K562 (cell line): Measurements from ENCODE around the gene IGF2BP1. TPM values are rescaled to one million over a fixed set of nuclear protein-coding genes. Genes with fewer than 3 reads are reported as not detected.

Source experiments
- ADNP ChIP-seq: fragments of 200-800 bp; sonication (Bioruptor generic); IDR thresholded peaks from 2 replicates; pipeline ENCODE4 v1.6.1; 2016; ENCODE audit warnings: missing genetic modification characterization, missing compliant biosample characterization
- ARNT ChIP-seq, 2 experiments: fragments of 450-650 bp; IDR thresholded peaks; 2 replicates each; pipeline ENCODE4 v1.6.1; 2016; ENCODE audit warnings: mild to moderate bottlenecking in 1 of 2
- CAMTA2 ChIP-seq: fragments of 250-450 bp; sonication (Bioruptor Pico); conservative IDR thresholded peaks from 2 replicates; pipeline ENCODE4 v1.5.1; 2022
- ERF ChIP-seq: fragments of 450-650 bp; formaldehyde crosslinking; IDR thresholded peaks from 2 replicates; pipeline ENCODE4 v1.4.0; 2020; ENCODE audit warnings: mild to moderate bottlenecking, mixed read lengths
- KAT7 ChIP-seq: sonication (generic); formaldehyde crosslinking; IDR thresholded peaks from 2 replicates; pipeline ENCODE4 v1.8.0; 2022; ENCODE audit warnings: missing genetic modification reagents, mild to moderate bottlenecking, borderline replicate concordance
- MAZ ChIP-seq, 2 experiments: fragments of 450-650 bp in 1 of 2; sonication (generic) in 1 of 2; formaldehyde crosslinking; IDR thresholded peaks in 1 of 2; conservative IDR thresholded peaks in 1 of 2; 2 replicates each; pipeline versions ENCODE4 v1.4.0 to v1.5.0; 2020; ENCODE audit warnings: mild to moderate bottlenecking in 1 of 2, missing genetic modification reagents in 1 of 2
- MYBL2 ChIP-seq, 2 experiments: fragments of 450-650 bp in 1 of 2; sonication (generic) in 1 of 2; formaldehyde crosslinking in 1 of 2; IDR thresholded peaks; 2 replicates each; pipeline versions ENCODE4 v1.6.1 to v1.8.1; 2017 to 2022; ENCODE audit warnings: borderline replicate concordance in 1 of 2, inconsistent platforms in 1 of 2, low read depth in 1 of 2, mild to moderate bottlenecking in 1 of 2, missing genetic modification reagents in 1 of 2, moderate library complexity in 1 of 2
- NEUROD1 ChIP-seq: fragments of 150-350 bp; IDR thresholded peaks from 2 replicates; pipeline ENCODE4 v1.6.1; 2014; ENCODE audit warnings: borderline replicate concordance, low read length, low read depth; ENCODE audit not compliant: partially characterized antibody
- NFE2 ChIP-seq: IDR thresholded peaks from 2 replicates; pipeline ENCODE4 v1.6.1; 2014; ENCODE audit warnings: antibody characterized with exemption, low read depth
- NR3C1 ChIP-seq: sonication (generic); formaldehyde crosslinking; IDR thresholded peaks from 2 replicates; pipeline ENCODE4 v1.8.1; 2022; ENCODE audit warnings: missing genetic modification reagents
- PHB2 ChIP-seq: fragments of 450-650 bp; IDR thresholded peaks from 2 replicates; pipeline ENCODE4 v1.6.1; 2017; ENCODE audit warnings: low read depth
- RBFOX2 ChIP-seq: fragments of 200-400 bp; formaldehyde crosslinking; IDR thresholded peaks from 2 replicates; pipeline ENCODE4 v1.6.1; 2017; ENCODE audit warnings: low read depth, mild to moderate bottlenecking, low read length, moderate library complexity
- SMAD3 ChIP-seq: fragments of 450-650 bp; formaldehyde crosslinking; conservative IDR thresholded peaks from 2 replicates; pipeline ENCODE4 v1.4.0; 2020; ENCODE audit warnings: mild to moderate bottlenecking
- SREBF1 ChIP-seq: fragments of 150-350 bp; IDR thresholded peaks from 2 replicates; pipeline ENCODE4 v1.6.1; 2014; ENCODE audit warnings: antibody characterized with exemption, low read depth, low read length, borderline replicate concordance
- TAF15 ChIP-seq: fragments of 200-400 bp; formaldehyde crosslinking; IDR thresholded peaks from 2 replicates; pipeline ENCODE4 v1.6.1; 2017; ENCODE audit warnings: mild to moderate bottlenecking, low read depth, low read length, moderate library complexity
- TEAD1 ChIP-seq, 2 experiments: fragments of 450-650 bp in 1 of 2; sonication (generic) in 1 of 2; formaldehyde crosslinking; IDR thresholded peaks; 2 replicates each; pipeline versions ENCODE4 v1.4.0 to v1.8.0; 2020 to 2022; ENCODE audit warnings: mild to moderate bottlenecking in 2 of 2, missing genetic modification reagents in 1 of 2
- TEAD2 ChIP-seq: fragments of 450-650 bp; IDR thresholded peaks from 2 replicates; pipeline ENCODE4 v1.6.1; 2016; ENCODE audit warnings: missing genetic modification characterization, control low read depth, missing compliant biosample characterization
- ZBTB7A ChIP-seq: IDR thresholded peaks from 2 replicates; pipeline ENCODE4 v1.6.1; 2011; ENCODE audit warnings: low read depth, mild to moderate bottlenecking, low read length, moderate library complexity, borderline replicate concordance; ENCODE audit not compliant: control insufficient read depth
- ZFPM2 ChIP-seq: fragments of 250-450 bp; sonication (Bioruptor Pico); IDR thresholded peaks from 2 replicates; pipeline ENCODE4 v1.5.1; 2022; ENCODE audit warnings: mild to moderate bottlenecking
- ZNF699 ChIP-seq: fragments of 250-450 bp; sonication (Bioruptor Pico); IDR thresholded peaks from 2 replicates; pipeline ENCODE4 v1.8.0; 2021; ENCODE audit warnings: mild to moderate bottlenecking, moderate library complexity; ENCODE audit not compliant: insufficient replicate concordance
- polyA plus RNA-seq, 8 experiments: library from polyadenylated mRNA; depleted of rRNA in 4 of 8; stranded (reverse) in 5 of 8; unstranded in 3 of 8; fragments of >200 nt; fragmentation: Nextera tagmentation in 2 of 8; fragmentation: Illumina TruSeq in 1 of 8; extraction: Ambion mirVana in 2 of 8; extraction: Trizol in 1 of 8; gene quantifications; 2 replicates each; pipeline versions ENCODE4 v1.2.1 to v1.2.3, GENCODE V29; 2011 to 2014; ENCODE audit warnings: inconsistent platforms in 1 of 8, missing spikeins in 1 of 8
- total RNA-seq, 7 experiments: library from RNA; depleted of rRNA in 6 of 7; stranded (reverse); fragments of >200 nt in 6 of 7; fragmentation: Illumina TruSeq in 2 of 7; extraction: Trizol in 2 of 7; gene quantifications; 2 replicates each; pipeline versions ENCODE4 v1.2.1 to v1.2.3, GENCODE V29; 2011 to 2021; ENCODE audit warnings: low replicate concordance in 1 of 7
- TF ChIP-seq, protein P1 (sequence below): fragments of 250-450 bp; sonication (Bioruptor Pico); IDR thresholded peaks from 2 replicates; pipeline ENCODE4 v1.4.0; 2020; ENCODE audit warnings: mild to moderate bottlenecking, moderate library complexity
- TF ChIP-seq, protein P2 (sequence below): sonication (generic); formaldehyde crosslinking; IDR thresholded peaks from 2 replicates; pipeline ENCODE4 v1.9.0; 2022; ENCODE audit warnings: mild to moderate bottlenecking, missing genetic modification reagents
- TF ChIP-seq, protein P3 (sequence below): sonication (generic); formaldehyde crosslinking; IDR thresholded peaks from 2 replicates; pipeline ENCODE4 v1.8.0; 2023; ENCODE audit warnings: mild to moderate bottlenecking, missing genetic modification reagents

The IGF2BP1 gene
- total and polyA plus RNA-seq, 9 of the 15 experiments (the other 6 are each of a cell fraction or from before 2014, with no cell fraction given), result 13.0 to 318 (median 53.6) TPM

DNA sequence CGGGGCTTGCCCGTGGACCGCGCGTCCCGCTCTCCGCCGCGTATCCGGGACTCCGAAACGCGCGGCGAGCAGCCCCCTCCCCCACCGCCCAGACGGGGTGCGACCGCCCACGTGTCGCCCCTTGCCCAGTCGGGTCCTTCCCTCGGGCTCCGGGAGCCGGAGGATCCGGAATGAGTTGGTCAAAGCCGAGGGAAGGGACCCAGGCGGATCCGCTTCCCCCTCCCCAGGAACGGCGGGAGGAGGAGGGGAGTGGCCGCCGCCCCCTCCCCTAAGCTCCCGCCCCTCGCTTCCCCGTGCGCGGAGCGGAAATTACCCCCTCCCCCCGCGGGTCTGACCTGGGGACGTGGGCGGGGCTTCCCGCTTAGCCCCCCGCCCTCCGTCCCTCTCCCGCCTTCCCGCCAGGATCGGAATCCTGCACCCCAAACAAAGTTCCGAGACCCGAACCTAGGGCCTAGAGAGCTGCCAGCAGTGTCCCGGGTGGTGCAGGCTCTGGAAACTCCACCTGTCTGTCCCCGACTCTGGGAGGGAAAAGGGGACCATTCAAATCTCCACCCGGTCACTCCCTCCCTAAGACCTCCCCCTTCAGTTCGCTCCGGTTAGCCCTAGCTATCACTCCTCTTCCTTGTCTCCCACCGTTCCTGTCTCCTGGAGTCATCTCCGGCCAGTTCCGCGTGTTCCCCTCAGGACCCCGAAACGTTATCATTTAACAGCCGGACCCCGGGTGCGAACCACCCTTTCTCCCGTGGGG lies 1.0 kb upstream of the IGF2BP1 start (continued):
- TF ChIP-seq ZNF699 (CRISPR knock-in tag) (no peak), TAF15 (no peak), ZFPM2 (CRISPR knock-in tag) (no peak), NEUROD1 (no peak), NR3C1 (CRISPR knock-in tag) (0 out of 2 replicates have a peak, but pooled peaks have one; percentile 58), MAZ (CRISPR knock-in tag; conservative IDR thresholded peaks at IDR 0.05 in 1 of 2, IDR thresholded peaks at IDR 0.05 in 1 of 2) (peak; percentile 95 to 97), ERF (CRISPR knock-in tag) (no peak; the same call in 1 of the 2 replicates), MYBL2 (IDR thresholded peaks at IDR 0.05; ENCODE audit: low read depth) (no peak), MYBL2 (CRISPR knock-in tag; IDR thresholded peaks at IDR 0.05; ENCODE audit: borderline replicate concordance) (no peak), ZBTB7A (peak; percentile 95), CAMTA2 (CRISPR knock-in tag) (no peak), ARNT (IDR thresholded peaks at IDR 0.05) (no peak; a peak in 1 of 4 replicates), TEAD2 (tag) (no peak), NFE2 (0 out of 2 replicates have a peak, but pooled peaks have one; percentile 2), KAT7 (CRISPR knock-in tag) (peak; percentile 82; the same call in 1 of the 2 replicates), SMAD3 (no peak), SREBF1 (no peak), RBFOX2 (peak; percentile 91), ADNP (tag) (no peak), PHB2 (no peak), TEAD1 (CRISPR knock-in tag; IDR thresholded peaks at IDR 0.05) (no peak)
- TF ChIP-seq, protein P1, sequence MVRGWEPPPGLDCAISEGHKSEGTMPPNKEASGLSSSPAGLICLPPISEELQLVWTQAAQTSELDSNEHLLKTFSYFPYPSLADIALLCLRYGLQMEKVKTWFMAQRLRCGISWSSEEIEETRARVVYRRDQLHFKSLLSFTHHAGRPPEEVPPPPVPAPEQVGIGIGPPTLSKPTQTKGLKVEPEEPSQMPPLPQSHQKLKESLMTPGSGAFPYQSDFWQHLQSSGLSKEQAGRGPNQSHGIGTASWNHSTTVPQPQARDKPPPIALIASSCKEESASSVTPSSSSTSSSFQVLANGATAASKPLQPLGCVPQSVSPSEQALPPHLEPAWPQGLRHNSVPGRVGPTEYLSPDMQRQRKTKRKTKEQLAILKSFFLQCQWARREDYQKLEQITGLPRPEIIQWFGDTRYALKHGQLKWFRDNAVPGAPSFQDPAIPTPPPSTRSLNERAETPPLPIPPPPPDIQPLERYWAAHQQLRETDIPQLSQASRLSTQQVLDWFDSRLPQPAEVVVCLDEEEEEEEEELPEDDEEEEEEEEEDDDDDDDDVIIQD (CRISPR knock-in tag), result no peak
- TF ChIP-seq, protein P2, sequence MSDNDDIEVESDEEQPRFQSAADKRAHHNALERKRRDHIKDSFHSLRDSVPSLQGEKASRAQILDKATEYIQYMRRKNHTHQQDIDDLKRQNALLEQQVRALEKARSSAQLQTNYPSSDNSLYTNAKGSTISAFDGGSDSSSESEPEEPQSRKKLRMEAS (CRISPR knock-in tag), result peak; percentile 82
- TF ChIP-seq, protein P3, sequence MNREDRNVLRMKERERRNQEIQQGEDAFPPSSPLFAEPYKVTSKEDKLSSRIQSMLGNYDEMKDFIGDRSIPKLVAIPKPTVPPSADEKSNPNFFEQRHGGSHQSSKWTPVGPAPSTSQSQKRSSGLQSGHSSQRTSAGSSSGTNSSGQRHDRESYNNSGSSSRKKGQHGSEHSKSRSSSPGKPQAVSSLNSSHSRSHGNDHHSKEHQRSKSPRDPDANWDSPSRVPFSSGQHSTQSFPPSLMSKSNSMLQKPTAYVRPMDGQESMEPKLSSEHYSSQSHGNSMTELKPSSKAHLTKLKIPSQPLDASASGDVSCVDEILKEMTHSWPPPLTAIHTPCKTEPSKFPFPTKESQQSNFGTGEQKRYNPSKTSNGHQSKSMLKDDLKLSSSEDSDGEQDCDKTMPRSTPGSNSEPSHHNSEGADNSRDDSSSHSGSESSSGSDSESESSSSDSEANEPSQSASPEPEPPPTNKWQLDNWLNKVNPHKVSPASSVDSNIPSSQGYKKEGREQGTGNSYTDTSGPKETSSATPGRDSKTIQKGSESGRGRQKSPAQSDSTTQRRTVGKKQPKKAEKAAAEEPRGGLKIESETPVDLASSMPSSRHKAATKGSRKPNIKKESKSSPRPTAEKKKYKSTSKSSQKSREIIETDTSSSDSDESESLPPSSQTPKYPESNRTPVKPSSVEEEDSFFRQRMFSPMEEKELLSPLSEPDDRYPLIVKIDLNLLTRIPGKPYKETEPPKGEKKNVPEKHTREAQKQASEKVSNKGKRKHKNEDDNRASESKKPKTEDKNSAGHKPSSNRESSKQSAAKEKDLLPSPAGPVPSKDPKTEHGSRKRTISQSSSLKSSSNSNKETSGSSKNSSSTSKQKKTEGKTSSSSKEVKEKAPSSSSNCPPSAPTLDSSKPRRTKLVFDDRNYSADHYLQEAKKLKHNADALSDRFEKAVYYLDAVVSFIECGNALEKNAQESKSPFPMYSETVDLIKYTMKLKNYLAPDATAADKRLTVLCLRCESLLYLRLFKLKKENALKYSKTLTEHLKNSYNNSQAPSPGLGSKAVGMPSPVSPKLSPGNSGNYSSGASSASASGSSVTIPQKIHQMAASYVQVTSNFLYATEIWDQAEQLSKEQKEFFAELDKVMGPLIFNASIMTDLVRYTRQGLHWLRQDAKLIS (CRISPR knock-in tag), result peak; percentile 71; the same call in 1 of the 2 replicates
